Measurements from ENCODE around the gene DHH. TPM values are rescaled to one million over a fixed set of nuclear protein-coding genes. Genes with fewer than 3 reads are reported as not detected.
"Not testable (repeated sequence)": the region's sequence is repeated elsewhere in the genome, so short reads cannot be mapped to it uniquely, and the experiment has no call there.

The DHH gene
- total RNA-seq, 1 donor from 2014 or later: 31.5 TPM

DNA sequence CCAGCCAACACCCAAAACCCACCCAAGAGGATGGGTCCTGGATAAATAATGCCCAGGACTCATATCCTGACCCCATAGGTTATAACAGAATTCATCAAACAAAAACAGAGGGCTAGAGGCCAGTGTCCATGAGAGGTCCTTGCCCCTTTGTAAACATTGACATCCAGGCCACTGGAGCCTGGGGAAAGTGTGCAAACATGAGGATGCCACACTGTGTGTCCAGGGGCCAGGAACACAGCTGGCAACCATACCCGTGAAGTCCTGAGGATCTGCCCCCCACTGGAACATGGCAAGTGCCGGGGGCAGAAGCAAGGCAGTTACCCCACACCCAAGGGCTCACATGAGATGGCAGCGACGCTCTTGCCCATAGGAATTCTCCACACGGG is 29.8 kb downstream of the DHH start:
- intact Hi-C loops (cut with DNase I): loop anchor here (1.0 to 10.0 kb wide), 2 partner anchors 57 to 280 kb away; partner anchors contain the start of gene DNAJC22
- TF ChIP-seq, protein P1, sequence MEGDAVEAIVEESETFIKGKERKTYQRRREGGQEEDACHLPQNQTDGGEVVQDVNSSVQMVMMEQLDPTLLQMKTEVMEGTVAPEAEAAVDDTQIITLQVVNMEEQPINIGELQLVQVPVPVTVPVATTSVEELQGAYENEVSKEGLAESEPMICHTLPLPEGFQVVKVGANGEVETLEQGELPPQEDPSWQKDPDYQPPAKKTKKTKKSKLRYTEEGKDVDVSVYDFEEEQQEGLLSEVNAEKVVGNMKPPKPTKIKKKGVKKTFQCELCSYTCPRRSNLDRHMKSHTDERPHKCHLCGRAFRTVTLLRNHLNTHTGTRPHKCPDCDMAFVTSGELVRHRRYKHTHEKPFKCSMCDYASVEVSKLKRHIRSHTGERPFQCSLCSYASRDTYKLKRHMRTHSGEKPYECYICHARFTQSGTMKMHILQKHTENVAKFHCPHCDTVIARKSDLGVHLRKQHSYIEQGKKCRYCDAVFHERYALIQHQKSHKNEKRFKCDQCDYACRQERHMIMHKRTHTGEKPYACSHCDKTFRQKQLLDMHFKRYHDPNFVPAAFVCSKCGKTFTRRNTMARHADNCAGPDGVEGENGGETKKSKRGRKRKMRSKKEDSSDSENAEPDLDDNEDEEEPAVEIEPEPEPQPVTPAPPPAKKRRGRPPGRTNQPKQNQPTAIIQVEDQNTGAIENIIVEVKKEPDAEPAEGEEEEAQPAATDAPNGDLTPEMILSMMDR (IDR thresholded peaks at IDR 0.05): no peak

GRCh38 chr12:49061916-49062315 is 32.7 kb downstream of the DHH start:
- H3K27ac ChIP-seq; H3K36me3 ChIP-seq; H3K9me3 ChIP-seq; DNase-seq (ENCODE audit: low spot score in 2 of 2); H3K27me3 ChIP-seq: not testable (repeated sequence)
- H3K4me3 ChIP-seq: peak overlapping the region in 1 of 2 donors; percentile 96
- peaks cover 7 to 17% of the 10 kb centered on the region in 2 donors for H3K4me1 ChIP-seq
- intact Hi-C loops (cut with DNase I): loop anchor here (2.0 to 10.0 kb wide), 2 partner anchors 173 to 283 kb away; partner anchors contain the start of gene DNAJC22

More for the DNA sequence above, 29.8 kb downstream of the DHH start:
- no peak overlapping the region for H3K27ac ChIP-seq
- no peak overlapping the region for H3K4me3 ChIP-seq
- H3K36me3 ChIP-seq: no peaks in the 10 kb centered on the region
- no peaks in the 10 kb centered on the region for H3K9me3 ChIP-seq
- H3K4me1 ChIP-seq: peaks cover 3% of the 10 kb centered on the region in 2 donors
- H3K27me3 ChIP-seq: no peaks in the 10 kb centered on the region
- DNase-seq (ENCODE audit: low spot score in 2 of 2): no peak

- DNase-seq (ENCODE audit: low spot score in 2 of 2): no peak
- no peaks in the 10 kb centered on the region for H3K36me3 ChIP-seq
- intact Hi-C loops (cut with DNase I): loop anchor here (10.0 kb wide), 1 partner anchor 284 kb away; the partner anchor contains the start of gene DNAJC22
- H3K4me1 ChIP-seq: peaks cover 8 to 18% of the 10 kb centered on the region in 2 donors
- H3K9me3 ChIP-seq: no peaks in the 10 kb centered on the region
- TF ChIP-seq, protein P1 (IDR thresholded peaks at IDR 0.05): no peak
- peak overlapping the region; percentile 96 to 97 for H3K4me3 ChIP-seq
- no peaks in the 10 kb centered on the region for H3K27me3 ChIP-seq
- H3K27ac ChIP-seq: peak overlapping the region; percentile 94 to 98
Observed at GRCh38 chr12:49061157-49061650, 33.4 kb downstream of the DHH start.

DNA sequence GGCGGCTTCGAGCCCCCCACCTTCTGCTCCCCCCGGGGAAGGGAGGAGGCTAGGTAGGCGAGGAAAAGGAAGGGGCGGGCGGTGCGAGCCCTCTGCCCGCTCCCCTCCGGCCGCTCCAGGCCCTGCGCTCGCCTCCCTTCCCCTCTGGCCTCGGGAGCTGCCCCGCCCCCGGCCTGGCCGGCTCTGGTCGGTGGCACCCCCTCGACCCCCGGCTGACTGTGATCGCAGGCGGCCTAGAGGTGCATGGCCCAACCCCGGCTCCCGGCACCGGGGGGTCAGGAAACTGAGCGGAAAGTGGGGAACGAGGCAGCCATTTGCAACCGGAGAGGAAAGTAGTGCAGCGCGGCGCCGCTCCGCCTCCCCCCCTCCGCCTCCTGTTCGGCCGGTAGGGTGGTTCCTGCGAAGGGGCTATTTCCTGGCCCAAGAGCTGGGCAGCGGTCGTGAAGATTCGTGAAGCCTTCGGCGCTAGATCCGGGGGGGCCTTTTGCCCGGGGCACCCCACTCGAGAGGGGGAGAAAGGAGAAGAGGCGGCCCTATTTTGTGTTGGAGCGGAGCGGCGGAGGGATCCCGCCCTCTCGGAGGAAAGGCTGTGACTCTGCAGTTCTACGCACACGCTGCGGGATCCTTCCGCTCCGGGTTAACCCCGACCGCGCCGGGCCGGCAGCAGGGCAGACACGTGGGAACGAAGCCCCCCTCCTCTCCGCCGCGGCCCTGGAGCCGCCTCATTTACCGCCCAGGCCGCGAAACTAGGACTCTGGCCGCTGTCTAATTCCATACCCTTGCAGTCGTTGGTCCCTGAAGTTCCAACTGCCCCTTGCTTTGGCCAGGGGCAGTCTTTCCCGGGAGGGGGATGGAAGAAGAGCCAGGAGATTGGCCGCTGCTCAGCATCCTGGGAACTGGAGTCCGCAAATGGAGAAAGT is 34.1 kb downstream of the DHH start, which contains the start of gene KMT2D:
TSS of gene KMT2D (minus strand) at position 558 of the 920 bp plus-strand sequence. CDS start 5,470 bp downstream, outside the sequence.
- peaks cover 8 to 25% of the 10 kb centered on the region in 2 donors for H3K4me1 ChIP-seq
- H3K4me3 ChIP-seq: peak within 1 kb of the TSS; percentile 96 to 97
- TF ChIP-seq, protein P1 (IDR thresholded peaks at IDR 0.05): peak; percentile 25 to 83 (median 25)
- peak; percentile 30 to 94 for DNase-seq (ENCODE audit: low spot score in 2 of 2)
- no peaks in the 10 kb centered on the region for H3K9me3 ChIP-seq
- H3K36me3 ChIP-seq: no peaks in the 10 kb centered on the region
- H3K27me3 ChIP-seq: no peaks in the 10 kb centered on the region
- intact Hi-C loops (cut with DNase I): loop anchor here (1.0 to 10.0 kb wide), 2 partner anchors 10 to 284 kb away; partner anchors contain the start of gene DNAJC22
- H3K27ac ChIP-seq: peak within 1 kb of the TSS; percentile 94 to 98

GRCh38 chr12:49059299-49060171 is 35.1 kb downstream of the DHH start:
- no peak for DNase-seq (ENCODE audit: low spot score in 2 of 2)
- Histone ChIP-seq H3K4me3 (peak overlapping the region; percentile 96 to 97), H3K36me3 (peaks cover 6% of the 10 kb centered on the region in 2 donors), H3K27me3 (no peaks in the 10 kb centered on the region), H3K4me1 (peaks cover 8 to 31% of the 10 kb centered on the region in 2 donors), H3K9me3 (no peaks in the 10 kb centered on the region), H3K27ac (peak overlapping the region; percentile 94 to 98)
- intact Hi-C loops (cut with DNase I): loop anchor here (1.0 to 10.0 kb wide), 3 partner anchors 11 to 285 kb away; partner anchors contain the start of genes DNAJC22 and PRKAG1
- TF ChIP-seq, protein P1 (IDR thresholded peaks at IDR 0.05): no peak

All from ascending aorta (tissue), 2 donors.